KMS-11 (cell line): Measurements from ENCODE around the gene PTGFRN.

Experiments
- H2AFZ ChIP-seq: fragments of 200-600 bp; sonication (generic); 2 replicates; pipeline ENCODE4 v1.6.1; 2016; ENCODE audit warnings: antibody characterized with exemption, mixed run types, low read depth
- H3K27ac ChIP-seq: fragments of 200-600 bp; sonication (generic); 2 replicates; pipeline ENCODE4 v1.6.1; 2016; ENCODE audit warnings: mild to moderate bottlenecking, mixed run types
- H3K27me3 ChIP-seq: fragments of 200-600 bp; sonication (generic); 2 replicates; pipeline ENCODE4 v1.6.1; 2017; ENCODE audit warnings: mild to moderate bottlenecking, low read depth, mixed run types, moderate library complexity; ENCODE audit not compliant: insufficient read depth
- H3K36me3 ChIP-seq: fragments of 200-600 bp; sonication (generic); 2 replicates; pipeline ENCODE4 v1.6.1; 2017; ENCODE audit warnings: mild to moderate bottlenecking, mixed run types; ENCODE audit not compliant: insufficient read depth
- H3K4me1 ChIP-seq: fragments of 200-600 bp; sonication (generic); 2 replicates; pipeline ENCODE4 v1.6.1; 2016; ENCODE audit warnings: mild to moderate bottlenecking, low read depth, mixed run types; ENCODE audit not compliant: poor library complexity, severe bottlenecking
- H3K4me2 ChIP-seq: fragments of 200-600 bp; sonication (generic); 2 replicates; pipeline ENCODE4 v1.7.0; 2016; ENCODE audit warnings: mild to moderate bottlenecking, mixed run types
- H3K4me3 ChIP-seq: fragments of 200-600 bp; sonication (generic); IDR thresholded peaks from 2 replicates; pipeline ENCODE4 v1.6.1; 2017; ENCODE audit warnings: low read depth, low read length, mixed read lengths; ENCODE audit not compliant: insufficient read depth
- H3K79me2 ChIP-seq: fragments of 200-600 bp; sonication (generic); 2 replicates; pipeline ENCODE4 v1.6.1; 2016; ENCODE audit warnings: low read depth, mixed run types; ENCODE audit not compliant: insufficient read depth
- H3K9ac ChIP-seq: fragments of 200-600 bp; sonication (generic); 2 replicates; pipeline ENCODE4 v1.6.1; 2016; ENCODE audit warnings: mild to moderate bottlenecking, mixed run types
- H4K20me1 ChIP-seq: fragments of 200-600 bp; sonication (generic); 2 replicates; pipeline ENCODE4 v1.6.1; 2016; ENCODE audit warnings: mild to moderate bottlenecking, mixed run types; ENCODE audit not compliant: insufficient read depth
- CTCF ChIP-seq: fragments of 200-600 bp; sonication (generic); conservative IDR thresholded peaks from 2 replicates; pipeline ENCODE4 v1.6.1; 2017; ENCODE audit warnings: low read depth, mild to moderate bottlenecking, antibody characterized with exemption, low read length, moderate library complexity, mixed read lengths

The PTGFRN gene

DNA sequence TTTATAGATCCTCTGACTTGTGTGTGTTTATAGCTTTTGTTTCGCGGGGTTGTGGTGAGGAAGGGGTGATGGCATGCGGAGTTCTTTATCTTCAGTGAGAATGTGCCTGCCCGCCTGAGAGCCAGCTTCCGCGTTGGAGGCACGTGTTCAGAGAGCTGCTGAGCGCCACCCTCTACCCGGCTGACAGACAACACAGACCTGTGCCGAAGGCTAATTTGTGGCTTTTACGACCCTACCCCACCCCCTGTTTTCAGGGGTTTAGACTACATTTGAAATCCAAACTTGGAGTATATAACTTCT lies 77.5 kb downstream of the PTGFRN start:
- no peak overlapping the region for H3K27ac ChIP-seq
- no peak overlapping the region for H3K9ac ChIP-seq
- H3K4me3 ChIP-seq = no peak overlapping the region
- H4K20me1 ChIP-seq = no peaks in the 10 kb centered on the region
- H3K27me3 ChIP-seq = no peaks in the 10 kb centered on the region
- no peak for TF ChIP-seq CTCF
- no peaks in the 10 kb centered on the region for H3K79me2 ChIP-seq
- H3K4me2 ChIP-seq = no peak overlapping the region
- H3K4me1 ChIP-seq = no peaks in the 10 kb centered on the region
- H3K36me3 ChIP-seq = no peaks in the 10 kb centered on the region
- H2AFZ ChIP-seq = no peak overlapping the region

DNA sequence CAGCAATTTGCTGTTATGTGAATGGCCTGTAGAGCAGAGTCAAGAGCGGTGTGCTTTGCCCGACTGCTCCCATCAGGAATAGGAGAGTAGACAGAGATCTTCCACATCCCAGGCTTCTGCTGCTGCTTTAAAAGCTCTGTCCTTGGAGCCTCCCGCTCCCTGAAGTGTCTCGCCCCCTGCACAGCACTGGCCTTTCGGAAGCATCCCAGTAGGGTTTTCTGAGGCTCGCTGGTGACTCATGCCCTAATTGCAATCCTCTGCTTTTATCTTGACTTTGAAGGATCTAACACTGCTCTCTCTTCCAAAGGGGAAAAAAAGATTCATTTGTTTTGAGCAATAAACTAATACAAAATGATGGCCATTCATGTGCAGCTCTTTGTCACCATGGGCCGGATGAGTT lies 78.5 kb downstream of the PTGFRN start:
- TF ChIP-seq CTCF = no peak
- Histone ChIP-seq H3K36me3 (no peaks in the 10 kb centered on the region), H2AFZ (no peak overlapping the region), H3K4me2 (no peak overlapping the region), H3K27me3 (no peaks in the 10 kb centered on the region), H3K4me1 (no peaks in the 10 kb centered on the region), H3K27ac (no peak overlapping the region), H3K4me3 (no peak overlapping the region), H3K9ac (no peak overlapping the region), H4K20me1 (no peaks in the 10 kb centered on the region), H3K79me2 (no peaks in the 10 kb centered on the region)

DNA sequence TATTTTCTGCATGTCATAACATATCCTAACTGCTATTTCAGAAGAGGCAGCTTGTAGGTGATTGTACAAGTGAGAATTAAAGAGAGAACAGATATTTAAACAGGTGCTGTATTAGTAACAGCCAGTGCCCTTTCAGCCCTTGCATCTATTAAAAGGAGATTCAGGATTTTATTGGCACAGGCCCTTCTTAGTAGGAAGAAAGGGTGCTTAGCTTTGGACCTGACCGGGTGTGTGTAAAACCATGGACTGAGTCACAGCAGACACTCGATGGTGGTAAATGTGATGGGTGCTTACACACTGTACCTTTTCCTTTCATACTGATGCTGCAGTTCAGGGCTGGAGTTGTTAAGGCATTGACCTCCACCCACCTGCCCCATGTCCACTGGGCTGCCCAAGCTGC lies 79.2 kb downstream of the PTGFRN start:
- H3K27me3 ChIP-seq = no peaks in the 10 kb centered on the region
- H2AFZ ChIP-seq = no peak overlapping the region
- H3K4me1 ChIP-seq = no peaks in the 10 kb centered on the region
- H3K79me2 ChIP-seq = no peaks in the 10 kb centered on the region
- TF ChIP-seq CTCF = no peak
- H3K4me3 ChIP-seq = no peak overlapping the region
- no peaks in the 10 kb centered on the region for H4K20me1 ChIP-seq
- no peak overlapping the region for H3K9ac ChIP-seq
- no peak overlapping the region for H3K4me2 ChIP-seq
- no peaks in the 10 kb centered on the region for H3K36me3 ChIP-seq
- H3K27ac ChIP-seq = no peak overlapping the region

- H3K4me2 ChIP-seq = no peak overlapping the region
- no peak overlapping the region for H3K27ac ChIP-seq
- H4K20me1 ChIP-seq = no peaks in the 10 kb centered on the region
- H3K27me3 ChIP-seq = no peaks in the 10 kb centered on the region
- no peaks in the 10 kb centered on the region for H3K36me3 ChIP-seq
- H3K9ac ChIP-seq = no peak overlapping the region
- no peaks in the 10 kb centered on the region for H3K79me2 ChIP-seq
- H2AFZ ChIP-seq = no peak overlapping the region
- no peak overlapping the region for H3K4me3 ChIP-seq
- no peaks in the 10 kb centered on the region for H3K4me1 ChIP-seq
- no peak for TF ChIP-seq CTCF
These were observed 80.1 kb downstream of the PTGFRN start for GRCh38 chr1:116989835-116990234.

DNA sequence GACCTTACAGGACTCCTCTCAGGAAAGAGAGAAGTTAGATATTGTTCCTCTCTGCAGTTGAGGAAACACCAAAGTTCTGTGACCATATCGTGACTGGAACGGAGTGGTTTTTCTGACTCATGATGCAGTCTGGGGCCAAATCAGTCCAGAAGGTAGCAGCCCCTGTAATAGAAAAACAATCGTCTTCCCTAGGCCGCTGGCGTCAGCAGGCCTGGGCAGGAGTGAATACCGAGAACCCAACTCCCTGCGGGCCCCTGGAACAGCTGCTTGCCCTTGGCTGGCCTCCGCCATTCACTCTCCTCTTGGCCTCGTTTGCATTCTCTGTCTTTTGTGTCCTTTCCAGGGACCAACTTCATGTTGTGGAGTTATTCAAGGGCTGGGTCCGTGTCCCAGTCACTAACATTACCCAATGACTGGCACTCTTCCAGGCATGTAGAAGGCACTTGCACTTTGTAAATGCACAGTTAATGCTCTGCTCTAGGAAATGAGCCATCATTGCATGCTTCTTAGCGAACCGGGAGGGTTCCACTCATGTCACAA lies 81.0 kb downstream of the PTGFRN start:
- no peaks in the 10 kb centered on the region for H3K27me3 ChIP-seq
- H3K27ac ChIP-seq = no peak overlapping the region
- H3K36me3 ChIP-seq = no peaks in the 10 kb centered on the region
- H4K20me1 ChIP-seq = no peaks in the 10 kb centered on the region
- no peaks in the 10 kb centered on the region for H3K4me1 ChIP-seq
- H3K4me3 ChIP-seq = no peak overlapping the region
- TF ChIP-seq CTCF = no peak
- no peak overlapping the region for H3K9ac ChIP-seq
- H3K79me2 ChIP-seq = no peaks in the 10 kb centered on the region
- H3K4me2 ChIP-seq = no peak overlapping the region
- H2AFZ ChIP-seq = no peak overlapping the region
